HG02885 (cell line): ENCODE results near the gene SMARCA2.

ENCODE experiments used
- ATAC-seq: cut with Tn5 transposase; IDR thresholded peaks from one replicate; pipeline ENCODE4 v1.9.1; 2021; ENCODE audit warnings: mild to moderate bottlenecking; ENCODE audit not compliant: unreplicated experiment, poor library complexity

SMARCA2 gene

GRCh38 chr9:2198956-2199635 lies 183.9 kb downstream of the SMARCA2 start:
- no peak for ATAC-seq

GRCh38 chr9:2199999-2200796 lies 185.1 kb downstream of the SMARCA2 start:
- no peak for ATAC-seq

GRCh38 chr9:2208465-2208864 lies 193.3 kb downstream of the SMARCA2 start:
- ATAC-seq = no peak

GRCh38 chr9:2208991-2209390 lies 193.8 kb downstream of the SMARCA2 start:
- ATAC-seq = no peak

GRCh38 chr9:2209400-2209799 lies 194.3 kb downstream of the SMARCA2 start:
- ATAC-seq = peak; percentile 54

- ATAC-seq = no peak
These were observed 195.1 kb downstream of the SMARCA2 start for GRCh38 chr9:2210201-2210600.

GRCh38 chr9:2213830-2214468 lies 198.8 kb downstream of the SMARCA2 start:
- ATAC-seq = no peak

- ATAC-seq = no peak
These were observed 199.6 kb downstream of the SMARCA2 start for GRCh38 chr9:2214707-2215106.

- ATAC-seq = no peak
These were observed 200.8 kb downstream of the SMARCA2 start for GRCh38 chr9:2215921-2216441.

- no peak for ATAC-seq
These were observed 201.4 kb downstream of the SMARCA2 start for GRCh38 chr9:2216591-2216990.

- no peak for ATAC-seq
These were observed 202.4 kb downstream of the SMARCA2 start for GRCh38 chr9:2217540-2217939.

GRCh38 chr9:2220036-2220435 lies 204.9 kb downstream of the SMARCA2 start:
- ATAC-seq = no peak

- no peak for ATAC-seq
These were observed 212.2 kb downstream of the SMARCA2 start for GRCh38 chr9:2227144-2227867.

- no peak for ATAC-seq
These were observed 213.0 kb downstream of the SMARCA2 start for GRCh38 chr9:2228132-2228531.

- ATAC-seq = peak; percentile 25
These were observed 213.5 kb downstream of the SMARCA2 start for GRCh38 chr9:2228641-2229040.

- ATAC-seq = peak; percentile 79
These were observed 214.1 kb downstream of the SMARCA2 start for GRCh38 chr9:2229109-2229721.

- ATAC-seq = no peak
These were observed 215.2 kb downstream of the SMARCA2 start for GRCh38 chr9:2230362-2230761.

GRCh38 chr9:2231101-2231500 lies 216.0 kb downstream of the SMARCA2 start:
- no peak for ATAC-seq

GRCh38 chr9:2231829-2232228 lies 216.7 kb downstream of the SMARCA2 start:
- ATAC-seq = no peak

- no peak for ATAC-seq
These were observed 218.1 kb downstream of the SMARCA2 start for GRCh38 chr9:2233274-2233673.
